ENCODE data around the gene LIMCH1.

GRCh38 chr4:41660352-41660751, 122.4 kb downstream of the LIMCH1 start:
- TF ChIP-seq EZH2 (IDR thresholded peaks at IDR 0.05; ENCODE audit: low read length): no peak
- TF ChIP-seq, protein P1, sequence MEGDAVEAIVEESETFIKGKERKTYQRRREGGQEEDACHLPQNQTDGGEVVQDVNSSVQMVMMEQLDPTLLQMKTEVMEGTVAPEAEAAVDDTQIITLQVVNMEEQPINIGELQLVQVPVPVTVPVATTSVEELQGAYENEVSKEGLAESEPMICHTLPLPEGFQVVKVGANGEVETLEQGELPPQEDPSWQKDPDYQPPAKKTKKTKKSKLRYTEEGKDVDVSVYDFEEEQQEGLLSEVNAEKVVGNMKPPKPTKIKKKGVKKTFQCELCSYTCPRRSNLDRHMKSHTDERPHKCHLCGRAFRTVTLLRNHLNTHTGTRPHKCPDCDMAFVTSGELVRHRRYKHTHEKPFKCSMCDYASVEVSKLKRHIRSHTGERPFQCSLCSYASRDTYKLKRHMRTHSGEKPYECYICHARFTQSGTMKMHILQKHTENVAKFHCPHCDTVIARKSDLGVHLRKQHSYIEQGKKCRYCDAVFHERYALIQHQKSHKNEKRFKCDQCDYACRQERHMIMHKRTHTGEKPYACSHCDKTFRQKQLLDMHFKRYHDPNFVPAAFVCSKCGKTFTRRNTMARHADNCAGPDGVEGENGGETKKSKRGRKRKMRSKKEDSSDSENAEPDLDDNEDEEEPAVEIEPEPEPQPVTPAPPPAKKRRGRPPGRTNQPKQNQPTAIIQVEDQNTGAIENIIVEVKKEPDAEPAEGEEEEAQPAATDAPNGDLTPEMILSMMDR (optimal IDR thresholded peaks at IDR 0.05 in 1 of 3, IDR thresholded peaks at IDR 0.05 in 1 of 3, conservative IDR thresholded peaks at IDR 0.05 in 1 of 3; ENCODE audit: extremely low read depth in 1 of 3, insufficient read depth in 2 of 3, low read length in 3 of 3): no peak

Measured in keratinocyte (primary cell).